Activated CD4-positive, alpha-beta T cell treated with anti-CD3 and anti-CD28 coated beads, Interleukin-10, Interleukin-2, amounts not matched to agents 100 ng/mL and 50 ng/mL, durations not matched to agents 16 hours and 8 hours (primary cell): ENCODE data around the gene TRMT11.
A peak's percentile ranks its signal among the peaks of the same experiment; 100 is the strongest.
"Not testable (repeated sequence)": the region's sequence is repeated elsewhere in the genome, so short reads cannot be mapped to it uniquely, and the experiment has no call there.

Source experiments
- DNase-seq: peaks from one replicate; pipeline ENCODE4 v3.0.0-alpha.2; 2020

TRMT11 gene

DNA sequence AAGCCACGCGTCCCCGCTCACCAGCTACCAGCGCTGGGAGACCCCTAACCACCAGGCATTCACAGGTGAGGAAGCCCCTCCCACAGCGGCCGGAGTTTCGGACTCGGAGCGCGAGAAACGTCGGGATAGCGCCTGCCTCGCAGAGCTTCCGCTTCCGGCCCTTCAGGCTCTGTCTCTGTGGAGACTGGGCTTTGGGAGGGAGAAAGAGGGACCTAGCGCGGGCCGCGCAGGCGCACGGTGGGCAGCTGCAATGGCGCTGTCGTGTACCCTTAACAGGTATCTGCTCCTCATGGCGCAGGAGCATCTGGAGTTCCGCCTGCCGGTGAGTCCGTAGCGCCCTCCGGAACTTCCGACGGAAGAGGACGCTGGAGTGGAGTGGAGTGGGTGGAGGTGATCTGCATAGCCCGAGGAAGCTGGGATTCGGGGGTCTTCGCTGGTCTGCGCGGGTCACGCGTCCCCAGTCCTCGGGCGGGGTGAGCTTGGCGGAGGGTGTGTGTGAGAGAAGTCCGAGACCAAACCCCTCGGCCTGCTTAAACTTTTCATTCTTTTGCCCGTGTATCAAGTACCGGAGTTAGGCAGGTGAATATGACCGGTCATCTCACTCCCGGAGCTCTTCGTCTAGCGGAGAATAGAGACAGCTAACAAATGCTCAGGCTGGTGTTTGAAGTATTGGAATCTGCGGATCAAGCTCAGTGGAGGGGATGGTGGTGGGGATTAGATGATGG lies at the start of gene TRMT11:
TRMT11 (plus strand) TSS at position 240 of the 725 bp plus-strand sequence; CDS start at position 251, 11 bp downstream.
- peak; percentile 91 for DNase-seq

DNA sequence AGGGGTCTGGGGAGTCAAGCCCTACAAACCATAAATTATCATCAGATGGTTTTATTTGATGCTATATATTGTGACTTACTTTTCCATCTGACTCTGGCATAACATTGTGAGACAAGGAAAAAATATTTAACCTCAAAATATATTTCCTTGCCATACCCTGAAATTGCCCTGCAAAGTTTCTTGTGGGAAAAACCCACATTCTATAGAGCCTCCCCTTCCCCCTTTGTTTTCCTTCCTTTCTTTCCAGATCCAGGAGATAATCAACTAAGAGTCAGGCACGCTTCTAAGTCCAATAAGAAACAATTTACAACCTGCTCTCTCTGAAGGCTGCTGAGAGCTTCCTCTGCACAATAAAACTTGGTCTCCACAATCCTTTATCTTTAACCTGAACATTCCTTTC lies 47.3 kb upstream of the TRMT11 start:
- DNase-seq, result no peak

DNA sequence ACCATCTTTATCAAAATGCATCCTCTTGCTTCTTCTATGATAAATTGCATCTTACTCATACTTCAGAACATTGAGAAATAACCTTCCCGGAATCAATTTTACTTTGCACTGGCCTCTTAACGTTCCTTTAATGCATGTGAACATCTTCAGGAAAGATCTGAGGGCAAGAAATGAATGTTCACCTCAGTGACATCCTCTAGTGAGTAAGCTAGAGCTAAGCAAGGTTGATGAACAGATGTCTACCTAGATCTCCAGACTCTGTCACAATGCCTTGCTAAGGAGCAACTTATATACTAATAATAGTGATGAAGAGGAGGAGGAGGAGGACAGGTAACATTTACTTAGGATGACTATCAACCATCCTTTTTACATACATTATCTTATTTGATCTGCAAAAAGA lies 46.5 kb upstream of the TRMT11 start:
- peak; percentile 72 for DNase-seq

DNA sequence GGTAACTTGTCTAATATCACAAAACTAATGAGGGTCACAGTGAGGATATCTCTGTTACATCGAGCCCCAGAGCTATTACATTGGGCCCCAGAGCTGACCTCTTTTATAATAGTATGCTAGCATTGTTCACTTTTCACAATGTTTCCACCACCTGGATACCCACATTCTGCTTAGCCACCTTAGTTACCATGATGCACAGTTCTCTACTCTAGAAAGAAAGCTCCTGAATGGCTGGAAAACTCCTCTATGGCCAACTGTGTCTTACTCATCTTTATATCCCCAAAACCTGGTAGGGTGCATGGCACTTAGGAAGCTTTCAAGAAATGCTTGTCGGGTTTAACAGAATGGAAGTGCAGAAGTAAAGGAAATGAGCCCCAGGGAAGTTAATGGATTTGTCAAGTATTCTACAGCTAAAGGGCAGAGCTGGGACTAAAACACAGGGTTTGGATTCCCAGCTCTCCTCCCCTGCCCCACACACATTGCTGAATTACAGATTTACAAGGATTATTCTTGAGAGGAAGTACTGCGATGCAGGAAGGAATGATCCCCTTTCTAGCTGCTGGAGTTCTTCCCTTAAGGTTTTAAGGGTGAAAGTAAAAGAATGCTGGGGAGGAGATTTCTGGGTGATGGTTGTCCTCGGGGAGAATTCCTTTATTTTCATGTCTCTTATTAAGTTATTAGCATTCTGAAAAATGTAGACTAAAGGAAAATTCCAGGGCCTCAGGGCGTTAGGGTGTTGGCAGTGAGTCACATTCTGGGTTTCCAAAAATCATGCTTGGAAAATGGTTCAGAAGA lies 45.9 kb upstream of the TRMT11 start:
- no peak for DNase-seq

DNA sequence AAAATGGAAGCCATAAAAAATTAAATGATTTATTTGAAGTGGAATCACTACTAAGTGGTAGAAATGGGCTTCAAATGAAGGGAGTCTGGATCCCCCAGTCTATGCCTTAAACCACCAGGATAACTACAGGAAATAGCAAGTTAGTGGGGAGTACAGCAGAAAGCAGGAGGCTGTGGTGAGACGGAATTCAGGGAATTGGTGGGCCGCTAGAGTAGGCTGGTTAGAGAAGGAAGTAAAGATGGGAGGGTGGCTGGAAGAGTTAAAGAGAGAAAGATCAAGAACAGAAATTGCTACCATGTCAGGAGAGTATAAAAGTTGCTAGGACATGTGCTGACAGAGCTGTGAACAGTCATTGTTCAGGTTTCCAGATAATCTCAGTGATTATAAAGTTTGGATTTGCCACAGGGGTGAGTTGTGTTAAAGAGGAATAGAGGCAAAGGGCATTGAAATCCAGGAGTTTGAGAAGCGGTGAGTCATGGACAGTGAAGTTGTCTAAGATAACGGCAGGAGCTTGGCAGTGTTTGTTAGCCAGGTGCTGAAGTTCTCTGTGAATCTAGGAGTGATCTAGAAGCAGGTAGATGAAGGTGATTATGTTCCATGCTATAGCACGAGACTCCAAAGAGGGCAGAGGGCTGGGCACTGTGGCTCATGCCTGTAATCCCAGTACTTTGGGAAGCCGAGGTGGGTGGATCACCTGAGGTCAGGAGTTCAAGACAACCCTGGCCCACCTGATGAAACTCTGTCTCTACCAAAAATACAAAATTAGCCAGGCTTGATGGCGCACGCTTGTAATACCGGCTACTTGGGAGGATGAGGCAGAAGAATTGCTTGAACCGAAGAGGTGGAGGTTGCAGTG lies 43.4 kb upstream of the TRMT11 start:
- no peak for DNase-seq

DNA sequence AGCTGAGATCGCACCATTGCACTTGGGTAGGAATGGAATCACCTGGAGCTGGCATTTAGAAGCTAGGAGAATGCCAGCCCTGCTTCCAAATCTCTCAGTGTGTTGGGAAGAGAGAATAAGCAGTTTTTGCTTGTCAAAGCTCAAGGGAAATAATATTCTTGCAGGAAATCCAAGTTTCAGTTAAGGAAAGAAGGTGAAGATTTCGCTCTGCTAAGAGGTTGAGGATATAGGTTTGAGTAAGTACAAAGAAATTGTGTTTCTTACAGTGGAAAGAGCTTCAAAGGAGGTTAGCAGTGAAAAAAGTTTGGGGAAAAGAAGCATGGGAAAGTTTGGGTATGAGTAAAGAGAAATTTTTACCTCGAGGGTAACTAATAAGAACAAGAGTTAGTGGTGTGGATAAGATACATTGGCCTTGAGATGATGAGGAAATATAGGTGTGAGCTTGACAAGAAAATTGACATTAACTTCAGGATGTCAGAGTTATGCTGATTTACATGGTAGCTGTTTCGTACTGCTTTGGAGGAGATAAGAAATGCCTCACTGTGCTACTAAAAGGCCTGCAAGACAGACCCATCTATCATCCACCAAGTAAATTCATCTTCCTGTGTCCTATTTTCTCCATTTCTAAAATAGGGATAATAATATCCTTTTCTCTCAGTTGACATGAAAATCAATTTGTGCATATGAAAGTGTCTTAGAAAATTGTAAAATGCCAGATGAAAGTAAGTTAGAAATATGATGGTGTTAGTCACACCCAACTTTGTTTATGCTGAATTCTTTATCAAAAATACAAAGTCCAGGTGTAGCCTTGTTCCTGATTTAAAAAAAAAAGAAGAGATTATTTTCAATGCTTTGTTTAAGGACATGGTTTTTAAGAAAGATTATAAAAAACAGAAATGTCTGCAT lies 42.6 kb upstream of the TRMT11 start:
- DNase-seq, result no peak

DNA sequence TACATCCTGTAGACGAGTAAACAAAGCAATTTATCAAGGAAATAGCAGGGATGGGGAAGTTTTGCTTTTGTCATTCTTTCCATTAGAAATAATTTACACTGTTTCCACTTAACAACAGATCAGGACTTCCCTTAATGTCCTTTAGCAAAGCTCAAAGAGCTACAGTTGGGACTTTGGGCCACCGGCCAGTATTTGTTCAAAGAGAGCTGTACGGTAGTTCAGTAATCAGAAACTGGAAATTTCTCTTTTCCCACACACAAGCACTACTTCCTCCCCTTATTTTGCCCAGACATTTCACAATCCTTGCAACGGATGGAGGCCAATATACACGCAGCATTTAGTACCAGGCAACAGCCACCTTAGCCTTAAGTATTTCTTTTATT lies 41.9 kb upstream of the TRMT11 start:
- no peak for DNase-seq

DNA sequence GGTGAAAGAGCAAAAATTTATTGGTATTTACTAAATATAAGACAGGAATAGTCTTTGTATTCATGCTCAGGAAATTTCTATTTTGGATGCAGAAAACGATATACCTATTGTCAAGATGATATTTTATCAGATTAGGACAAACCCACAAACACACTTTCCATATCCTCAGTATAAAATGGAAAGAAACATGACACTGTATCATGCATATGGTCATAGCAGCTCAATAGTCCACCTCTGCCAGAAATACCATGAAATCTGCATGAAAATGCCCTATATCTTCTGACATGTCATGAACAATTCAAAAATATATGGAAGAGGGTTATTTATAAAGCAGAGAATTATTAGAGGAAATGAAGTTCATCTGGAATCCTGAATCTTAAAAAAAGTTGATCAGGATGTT lies 41.4 kb upstream of the TRMT11 start:
- DNase-seq, result no peak

DNA sequence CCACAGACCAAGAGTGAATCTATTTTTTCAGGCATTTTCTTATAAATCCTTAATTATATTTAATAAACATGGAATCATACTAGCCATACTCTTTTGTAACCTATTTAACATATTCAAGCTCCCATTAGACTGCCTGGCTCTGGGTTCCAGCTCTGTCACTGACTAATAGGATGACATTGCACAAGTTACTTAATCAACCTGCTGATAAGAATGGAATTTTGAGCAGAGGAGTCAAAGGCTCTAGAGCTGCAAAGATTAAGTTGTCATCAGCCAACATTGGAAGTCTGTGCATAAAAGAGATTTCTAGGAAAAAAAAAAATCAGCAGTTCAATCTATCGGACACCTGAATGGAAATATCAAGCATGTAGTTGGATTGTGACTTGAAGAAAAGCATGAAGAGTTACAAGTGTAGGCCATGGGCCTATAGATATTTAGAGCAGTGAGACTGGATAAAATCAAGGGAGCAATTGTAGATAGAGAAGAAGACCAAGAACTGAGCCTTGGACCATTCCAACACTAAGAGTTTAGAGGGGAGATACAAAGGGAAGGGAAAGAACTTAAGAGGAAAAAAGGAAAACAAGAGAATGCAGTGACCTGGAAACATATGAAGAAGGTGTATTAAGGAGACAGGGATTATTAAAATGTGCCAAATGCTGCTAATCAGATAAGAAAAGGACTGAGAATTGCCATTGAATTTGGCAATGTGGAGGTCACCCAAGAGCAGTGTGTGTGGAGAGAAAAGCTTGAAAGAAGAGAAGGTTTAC lies 40.8 kb upstream of the TRMT11 start:
- no peak for DNase-seq

DNA sequence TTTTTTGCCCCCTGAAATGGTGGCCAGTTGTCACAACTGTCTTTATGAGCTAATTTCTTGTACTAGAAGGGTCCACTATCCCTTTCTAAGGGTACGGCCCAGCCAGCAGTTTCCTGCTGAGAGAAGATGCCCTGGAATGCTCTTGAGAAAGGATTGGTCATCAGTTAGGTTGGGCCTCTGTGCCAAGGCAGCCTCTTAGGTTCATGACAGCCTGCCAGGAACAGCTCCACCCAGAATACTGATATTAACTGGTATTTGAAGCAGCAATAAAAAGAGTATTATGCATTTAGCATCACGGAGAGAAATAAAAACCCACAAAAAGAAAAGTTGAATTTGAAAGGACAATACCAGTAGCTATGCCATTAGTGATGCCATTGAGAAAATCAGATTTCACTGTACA lies 38.7 kb upstream of the TRMT11 start:
- DNase-seq, result no peak

DNA sequence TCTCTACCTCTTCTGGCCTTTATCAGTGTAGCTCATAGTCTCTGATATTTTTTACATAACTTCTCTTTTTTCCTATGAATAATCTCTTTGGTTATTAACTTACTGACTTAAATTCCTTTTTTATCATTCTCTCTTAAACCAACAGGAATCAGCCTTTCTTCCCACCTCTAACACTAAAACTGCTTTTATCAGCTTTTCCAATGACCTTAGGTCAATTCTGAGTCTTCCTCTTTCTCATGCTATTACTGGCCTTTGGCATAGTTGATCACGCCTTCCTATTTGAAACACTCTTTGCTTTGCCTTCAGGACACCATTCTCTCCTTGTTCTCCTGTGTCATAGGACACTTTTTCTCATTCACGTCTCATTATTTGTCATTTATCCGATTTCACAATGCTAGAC lies 37.9 kb upstream of the TRMT11 start:
- DNase-seq, result no peak

DNA sequence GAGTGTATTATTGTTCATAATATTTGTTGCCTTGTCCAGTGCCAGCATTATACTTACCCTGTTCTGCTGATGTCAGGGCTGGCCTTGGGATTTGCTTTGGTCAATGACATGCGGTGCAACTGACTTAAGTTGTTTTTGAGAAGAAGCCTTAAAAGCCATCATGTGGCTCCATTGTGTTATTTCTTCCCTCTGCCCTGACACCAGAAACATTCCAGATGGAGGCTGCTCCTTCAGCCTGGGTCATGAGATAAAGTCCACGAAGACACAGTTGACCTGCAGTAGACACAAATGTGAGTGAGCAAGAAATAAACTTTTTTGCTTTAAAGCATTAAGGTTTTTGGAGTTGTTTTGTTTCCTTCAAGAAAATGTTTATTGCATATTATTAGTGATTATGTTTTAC lies 37.3 kb upstream of the TRMT11 start:
- DNase-seq, result no peak

DNA sequence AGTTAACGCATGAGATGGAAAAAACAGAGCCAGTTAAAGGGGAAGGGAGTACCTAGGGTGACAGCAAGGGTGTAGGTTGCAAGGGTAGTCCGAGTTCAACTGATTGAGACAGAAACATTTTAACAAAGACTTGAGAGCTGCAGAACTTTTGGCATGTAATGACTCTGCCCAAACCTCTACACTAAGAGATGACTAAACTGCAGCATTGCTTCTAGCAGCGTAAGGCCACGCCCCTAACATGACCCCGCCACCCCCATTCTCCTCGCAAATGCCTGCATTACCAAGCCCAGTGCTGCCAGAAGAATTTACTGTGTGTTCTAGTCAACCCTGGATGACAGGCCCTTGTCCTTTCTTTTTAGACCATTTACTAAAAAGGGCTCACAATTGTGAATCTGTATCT lies 36.0 kb upstream of the TRMT11 start:
- peak; percentile 53 for DNase-seq

DNA sequence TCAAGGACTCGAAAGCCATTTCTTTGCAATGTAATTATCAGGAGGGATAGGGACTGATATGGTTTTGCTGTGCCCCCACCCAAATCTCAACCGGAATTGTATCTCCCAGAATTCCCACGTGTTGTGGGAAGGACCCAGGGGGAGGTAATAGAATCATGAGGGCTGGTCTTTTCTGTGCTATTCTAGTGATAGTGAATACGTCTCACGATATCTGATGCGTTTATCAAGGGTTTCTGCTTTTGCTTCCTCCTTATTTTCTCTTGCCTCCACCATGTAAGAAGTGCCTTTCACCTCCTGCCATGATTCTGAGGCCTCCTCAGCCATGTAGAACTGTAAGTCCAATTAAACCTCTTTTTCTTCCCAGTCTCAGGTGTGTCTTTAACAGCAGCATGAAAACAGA lies 35.6 kb upstream of the TRMT11 start:
- not testable (repeated sequence) for DNase-seq

DNA sequence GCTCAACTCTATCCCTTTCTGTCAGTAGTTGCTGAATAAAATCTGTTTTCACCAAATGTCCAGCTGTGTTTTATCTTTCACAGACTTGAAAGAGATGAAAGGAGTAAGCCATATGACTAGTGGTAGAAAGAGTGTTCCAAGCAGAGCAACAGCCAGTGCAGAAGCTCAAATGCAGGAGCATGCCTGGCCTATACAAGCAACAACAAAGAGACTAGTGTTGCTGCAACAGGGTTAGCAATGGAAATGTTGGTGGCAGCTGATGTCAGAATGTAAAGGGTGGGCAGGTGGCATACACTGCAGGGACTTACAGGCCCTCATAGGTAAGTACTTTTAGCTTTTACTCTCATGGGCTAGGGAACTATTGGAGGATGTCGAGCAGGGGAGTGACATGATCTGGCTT lies 35.0 kb upstream of the TRMT11 start:
- no peak for DNase-seq

DNA sequence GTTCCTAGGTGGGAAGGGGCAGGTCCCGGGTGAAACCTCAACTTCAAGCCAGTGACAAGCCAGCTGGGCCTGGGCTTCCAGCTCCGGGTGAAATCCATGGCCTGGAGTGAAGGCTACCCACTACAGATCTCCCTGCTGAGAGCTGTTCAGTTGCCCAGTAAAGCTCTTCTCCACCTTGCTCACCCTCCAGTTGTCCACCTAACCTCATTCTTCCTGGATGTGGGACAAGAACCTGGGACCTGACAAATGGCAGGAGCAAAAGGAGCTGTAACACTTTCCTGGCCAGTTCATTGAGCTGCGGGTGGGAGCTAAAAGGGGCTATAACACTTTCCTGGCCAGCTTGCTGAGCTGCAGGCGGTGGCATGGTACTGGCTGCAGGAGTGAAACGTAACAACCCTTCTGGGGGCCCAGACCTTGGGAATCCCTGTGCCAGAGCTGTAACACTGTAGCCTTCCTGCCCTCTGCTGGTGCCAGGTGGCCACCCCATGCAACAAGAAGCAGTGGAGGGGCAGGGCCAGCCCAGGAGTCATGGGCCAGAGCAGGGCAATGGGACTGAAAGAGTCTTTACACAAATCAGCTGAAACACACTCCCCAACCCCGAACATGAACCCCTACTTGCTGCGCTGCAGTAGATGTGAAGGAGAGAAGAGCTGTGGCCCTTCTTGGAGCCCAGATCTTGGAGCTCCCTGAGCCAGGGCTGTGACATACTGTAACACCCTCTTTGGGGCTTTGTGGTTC lies 33.4 kb upstream of the TRMT11 start:
- DNase-seq, result peak; percentile 45

DNA sequence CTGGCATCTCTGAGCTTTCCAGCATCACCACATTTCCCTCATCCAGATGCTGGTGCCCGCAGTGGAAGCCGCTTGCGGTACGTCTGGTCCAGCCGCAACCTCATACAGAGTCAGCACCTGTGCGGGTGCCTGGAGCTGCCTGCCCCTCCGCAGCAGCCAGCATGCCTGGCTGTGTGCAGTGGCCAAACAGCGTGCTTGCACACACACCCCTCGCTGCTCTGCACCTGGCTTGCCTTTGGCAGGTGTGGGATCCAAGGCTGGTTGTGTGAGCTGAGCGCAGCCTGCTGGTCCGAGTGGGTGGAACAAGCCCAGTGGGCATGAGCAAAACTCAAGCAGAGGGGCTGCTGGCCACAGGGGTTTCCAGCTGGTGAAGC lies 32.9 kb upstream of the TRMT11 start:
- no peak for DNase-seq

DNA sequence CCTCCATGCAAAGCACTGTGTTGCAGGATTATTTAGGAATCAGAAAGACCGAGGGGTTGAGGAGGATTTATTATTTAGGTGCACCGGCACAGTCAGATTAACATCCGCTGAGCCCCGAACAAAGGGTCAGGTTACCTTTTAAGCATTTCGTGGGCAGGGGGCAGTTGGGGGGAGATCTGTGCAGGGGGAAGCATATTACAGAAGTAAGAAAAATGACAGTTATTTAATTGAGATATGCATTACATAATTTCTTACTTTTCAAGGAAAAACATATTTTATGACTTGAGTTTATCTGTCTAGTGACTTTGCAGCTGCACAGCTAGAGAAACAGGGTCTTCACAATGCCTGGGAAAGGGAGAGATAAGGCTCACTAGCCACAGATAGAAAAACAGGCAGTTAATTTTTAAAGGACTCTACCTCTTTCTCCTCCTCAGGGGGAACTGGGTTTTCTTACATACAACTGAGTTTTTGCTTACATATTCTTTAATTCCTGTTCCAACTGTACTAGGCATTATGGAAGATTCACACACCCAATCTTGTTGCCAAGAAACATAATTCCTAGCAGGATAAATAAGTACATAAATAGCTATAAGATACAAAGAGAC lies 31.5 kb upstream of the TRMT11 start:
- no peak for DNase-seq

DNA sequence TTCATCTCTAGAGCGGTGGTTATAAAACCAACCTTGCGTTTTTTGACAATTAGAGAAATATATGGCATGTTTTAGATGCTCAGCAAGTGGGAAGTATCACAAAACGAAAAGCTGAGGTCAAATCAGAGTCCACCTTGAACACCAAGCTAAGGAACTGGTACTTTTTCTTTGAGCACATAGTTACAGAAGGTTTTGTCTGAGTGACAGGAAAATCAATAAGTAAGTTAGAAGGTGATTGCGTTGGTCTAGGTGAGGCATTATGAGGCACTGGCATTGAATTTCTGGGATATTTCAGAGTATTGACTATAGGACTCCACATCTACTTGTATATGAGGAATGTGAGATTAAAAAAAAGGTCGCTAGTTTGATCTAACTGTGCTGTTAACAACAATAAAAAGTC lies 30.4 kb upstream of the TRMT11 start:
- no peak for DNase-seq
